Measurements from ENCODE around the gene SPRN.
"Not testable (repeated sequence)": the region's sequence is repeated elsewhere in the genome, so short reads cannot be mapped to it uniquely, and the experiment has no call there.

DNA sequence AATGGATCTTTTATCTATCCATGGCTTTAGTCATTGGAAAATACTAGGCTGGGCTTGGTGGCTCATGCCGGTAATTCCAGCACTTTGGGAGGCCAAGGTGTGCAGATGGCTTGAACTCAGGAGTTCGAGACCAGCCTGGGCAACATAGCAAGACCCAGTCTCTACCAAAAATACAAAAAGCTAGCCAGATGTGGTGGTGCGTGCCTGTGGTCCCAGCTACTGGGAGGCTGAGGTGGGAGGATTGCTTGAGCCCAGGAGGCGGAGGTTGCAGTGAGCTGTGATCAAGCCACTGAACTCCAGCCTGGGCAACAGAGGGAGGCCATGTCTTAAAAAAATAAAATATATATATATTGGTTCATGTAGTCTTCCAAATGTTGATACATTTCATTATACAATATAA is 37.5 kb downstream of the SPRN start:
- TF ChIP-seq, protein P1, sequence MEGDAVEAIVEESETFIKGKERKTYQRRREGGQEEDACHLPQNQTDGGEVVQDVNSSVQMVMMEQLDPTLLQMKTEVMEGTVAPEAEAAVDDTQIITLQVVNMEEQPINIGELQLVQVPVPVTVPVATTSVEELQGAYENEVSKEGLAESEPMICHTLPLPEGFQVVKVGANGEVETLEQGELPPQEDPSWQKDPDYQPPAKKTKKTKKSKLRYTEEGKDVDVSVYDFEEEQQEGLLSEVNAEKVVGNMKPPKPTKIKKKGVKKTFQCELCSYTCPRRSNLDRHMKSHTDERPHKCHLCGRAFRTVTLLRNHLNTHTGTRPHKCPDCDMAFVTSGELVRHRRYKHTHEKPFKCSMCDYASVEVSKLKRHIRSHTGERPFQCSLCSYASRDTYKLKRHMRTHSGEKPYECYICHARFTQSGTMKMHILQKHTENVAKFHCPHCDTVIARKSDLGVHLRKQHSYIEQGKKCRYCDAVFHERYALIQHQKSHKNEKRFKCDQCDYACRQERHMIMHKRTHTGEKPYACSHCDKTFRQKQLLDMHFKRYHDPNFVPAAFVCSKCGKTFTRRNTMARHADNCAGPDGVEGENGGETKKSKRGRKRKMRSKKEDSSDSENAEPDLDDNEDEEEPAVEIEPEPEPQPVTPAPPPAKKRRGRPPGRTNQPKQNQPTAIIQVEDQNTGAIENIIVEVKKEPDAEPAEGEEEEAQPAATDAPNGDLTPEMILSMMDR (IDR thresholded peaks at IDR 0.05), result not testable (repeated sequence)
- not testable (repeated sequence) for TF ChIP-seq POLR2A (IDR thresholded peaks at IDR 0.05)
